SU-DHL-6 (cell line): ENCODE measurements around the gene TPD52L3.

ENCODE experiments used
- H2AFZ ChIP-seq: fragments of 200-600 bp; sonication (generic); 2 replicates; pipeline ENCODE4 v1.6.1; 2014; ENCODE audit warnings: low read depth, mild to moderate bottlenecking, moderate library complexity, mixed read lengths, antibody characterized with exemption, low read length; ENCODE audit not compliant: severe bottlenecking
- H3F3A ChIP-seq: fragments of 200-600 bp; shearing (Covaris generic); 2 replicates; pipeline ENCODE4 v1.6.0; 2016; ENCODE audit warnings: antibody characterized with exemption, mild to moderate bottlenecking; ENCODE audit not compliant: insufficient read depth
- H3K27ac ChIP-seq: fragments of 200-600 bp; sonication (generic); 2 replicates; pipeline ENCODE4 v1.5.1; 2016; ENCODE audit warnings: low read depth, mild to moderate bottlenecking, low read length, moderate library complexity, mixed read lengths
- H3K27me3 ChIP-seq: fragments of 200-600 bp; sonication (generic), shearing (Covaris generic); 2 replicates; pipeline ENCODE4 v1.6.0; 2014; ENCODE audit warnings: mild to moderate bottlenecking, low read length
- H3K36me3 ChIP-seq: fragments of 200-600 bp; sonication (generic); 2 replicates; pipeline ENCODE4 v1.6.1; 2014; ENCODE audit warnings: mild to moderate bottlenecking, low read length, mixed read lengths
- H3K4me2 ChIP-seq: fragments of 300-600, 200-600 bp; shearing (Covaris generic), sonication (generic); 2 replicates; pipeline ENCODE4 v1.6.0; 2014; ENCODE audit warnings: low read length, low read depth, mild to moderate bottlenecking; ENCODE audit not compliant: poor library complexity, severe bottlenecking
- H3K4me3 ChIP-seq: fragments of 200-600 bp; sonication (generic); 2 replicates; pipeline ENCODE4 v1.5.1; 2014; ENCODE audit warnings: antibody characterized with exemption, low read length, mild to moderate bottlenecking, mixed read lengths; ENCODE audit not compliant: insufficient read depth, poor library complexity, severe bottlenecking
- H3K79me2 ChIP-seq: fragments of 200-600 bp; sonication (generic); 2 replicates; pipeline ENCODE4 v1.6.1; 2014; ENCODE audit warnings: mild to moderate bottlenecking, low read length, moderate library complexity; ENCODE audit not compliant: insufficient read depth
- H3K9ac ChIP-seq: fragments of 200-600 bp; sonication (generic); 2 replicates; pipeline ENCODE4 v1.7.0; 2014; ENCODE audit warnings: mild to moderate bottlenecking, low read length
- H3K9me2 ChIP-seq: fragments of 200-600 bp; sonication (generic); replicated peaks from 2 replicates; pipeline ENCODE4 v1.6.1; 2014; ENCODE audit warnings: low read length; ENCODE audit not compliant: insufficient read depth
- H3K9me3 ChIP-seq: fragments of 200-600 bp; sonication (generic); 2 replicates; pipeline ENCODE4 v1.6.1; 2014; ENCODE audit warnings: low read length, mixed read lengths; ENCODE audit not compliant: insufficient read depth
- H4K20me1 ChIP-seq: fragments of 200-600 bp; sonication (generic); 2 replicates; pipeline ENCODE4 v1.6.1; 2014; ENCODE audit warnings: low read depth, mild to moderate bottlenecking, antibody characterized with exemption, low read length, moderate library complexity, mixed read lengths
- CTCF ChIP-seq: fragments of 200-600 bp; sonication (generic); IDR thresholded peaks from one replicate; pipeline ENCODE4 v1.5.1; 2017; ENCODE audit warnings: antibody characterized with exemption, mild to moderate bottlenecking, low read length, moderate library complexity; ENCODE audit not compliant: insufficient read depth, poor library complexity, severe bottlenecking
- EZH2phosphoT487 ChIP-seq: fragments of 200-600 bp; sonication (generic), shearing (Covaris generic); conservative IDR thresholded peaks from 2 replicates; pipeline ENCODE4 v1.6.1; 2018; ENCODE audit warnings: mild to moderate bottlenecking, antibody characterized with exemption, low read length, moderate library complexity, mixed read lengths

Gene TPD52L3

GRCh38 chr9:6328103-6328502 lies at the start of gene TPD52L3:
TPD52L3 (plus strand) TSS chr9:6328375; CDS start chr9:6328596, 221 bp downstream.
- no peak within 1 kb of the TSS for H2AFZ ChIP-seq
- no peak within 1 kb of the TSS for H3K4me3 ChIP-seq
- no peaks in the 10 kb centered on the region for H3F3A ChIP-seq
- H3K9me3 ChIP-seq, result no peaks in the 10 kb centered on the region
- no peaks in the 10 kb centered on the region for H3K9me2 ChIP-seq
- TF ChIP-seq EZH2phosphoT487 (no peak), CTCF (no peak)
- no peaks in the 10 kb centered on the region for H3K36me3 ChIP-seq
- H4K20me1 ChIP-seq, result no peaks in the 10 kb centered on the region
- no peak within 1 kb of the TSS for H3K9ac ChIP-seq
- H3K27me3 ChIP-seq, result no peaks in the 10 kb centered on the region
- H3K79me2 ChIP-seq, result no peaks in the 10 kb centered on the region
- H3K4me2 ChIP-seq, result no peak within 1 kb of the TSS
- no peak within 1 kb of the TSS for H3K27ac ChIP-seq

GRCh38 chr9:6301858-6302257 lies 26.3 kb upstream of the TPD52L3 start:
- TF ChIP-seq CTCF, result no peak
- no peak for TF ChIP-seq EZH2phosphoT487
- no peak overlapping the region for H2AFZ ChIP-seq

GRCh38 chr9:6302417-6302816 lies 25.8 kb upstream of the TPD52L3 start:
- Histone ChIP-seq H3K4me3 (no peak overlapping the region), H3K9ac (no peak overlapping the region), H2AFZ (no peak overlapping the region), H3K27ac (no peak overlapping the region), H3K9me3 (no peaks in the 10 kb centered on the region), H4K20me1 (no peaks in the 10 kb centered on the region), H3K9me2 (no peaks in the 10 kb centered on the region), H3K4me2 (no peak overlapping the region), H3K36me3 (no peaks in the 10 kb centered on the region), H3F3A (no peaks in the 10 kb centered on the region), H3K27me3 (no peaks in the 10 kb centered on the region), H3K79me2 (no peaks in the 10 kb centered on the region)
- TF ChIP-seq CTCF (no peak), EZH2phosphoT487 (no peak)

More at GRCh38 chr9:6301858-6302257, 26.3 kb upstream of the TPD52L3 start:
- H3K9ac ChIP-seq, result no peak overlapping the region
- no peaks in the 10 kb centered on the region for H4K20me1 ChIP-seq
- H3K9me3 ChIP-seq, result no peaks in the 10 kb centered on the region
- H3K36me3 ChIP-seq, result no peaks in the 10 kb centered on the region
- no peaks in the 10 kb centered on the region for H3F3A ChIP-seq
- H3K4me3 ChIP-seq, result no peak overlapping the region
- H3K27ac ChIP-seq, result no peak overlapping the region
- H3K27me3 ChIP-seq, result no peaks in the 10 kb centered on the region
- H3K79me2 ChIP-seq, result no peaks in the 10 kb centered on the region
- H3K9me2 ChIP-seq, result no peaks in the 10 kb centered on the region
- no peak overlapping the region for H3K4me2 ChIP-seq
